ENCODE results near the gene SYT13.

DNA sequence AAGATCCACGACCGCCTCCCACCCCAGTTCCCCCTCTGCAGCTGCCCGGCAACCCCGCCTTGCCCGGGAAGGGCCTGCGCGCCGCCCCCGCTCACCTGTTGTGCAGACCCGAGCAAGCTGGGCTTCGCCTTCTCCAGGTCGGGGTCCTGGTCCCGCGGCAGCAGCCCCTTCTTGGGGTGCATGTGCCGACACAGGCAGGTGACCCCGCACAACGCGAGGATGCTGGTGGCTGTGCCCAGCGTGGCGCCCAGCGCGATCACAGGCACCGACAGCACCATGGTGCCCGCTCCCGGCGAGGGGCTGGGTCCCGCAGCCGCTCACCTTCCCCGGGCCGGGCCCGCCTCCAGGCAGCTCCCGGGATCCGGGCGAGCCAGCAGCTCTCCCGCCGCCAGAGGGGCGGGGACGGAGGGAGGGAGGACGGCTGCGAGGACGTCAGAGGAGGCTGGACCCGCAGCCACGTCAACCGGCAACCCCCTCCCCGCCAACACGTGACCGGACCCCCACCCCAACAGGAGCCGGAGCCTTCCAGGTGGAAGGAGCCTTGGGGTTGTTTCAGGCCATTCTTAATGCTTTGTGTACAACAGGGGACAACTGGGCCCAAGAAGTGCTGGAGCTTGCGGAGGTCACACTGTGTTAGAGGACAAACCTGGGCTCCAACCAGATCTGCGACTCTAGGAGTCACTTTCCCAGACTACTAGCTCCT, at the start of gene SYT13:
- no peak for TF ChIP-seq EP300 (IDR thresholded peaks at IDR 0.05; ENCODE audit: borderline replicate concordance)
- TF ChIP-seq, protein P1, sequence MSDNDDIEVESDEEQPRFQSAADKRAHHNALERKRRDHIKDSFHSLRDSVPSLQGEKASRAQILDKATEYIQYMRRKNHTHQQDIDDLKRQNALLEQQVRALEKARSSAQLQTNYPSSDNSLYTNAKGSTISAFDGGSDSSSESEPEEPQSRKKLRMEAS (IDR thresholded peaks at IDR 0.05) = no peak
- TF ChIP-seq, protein P2, sequence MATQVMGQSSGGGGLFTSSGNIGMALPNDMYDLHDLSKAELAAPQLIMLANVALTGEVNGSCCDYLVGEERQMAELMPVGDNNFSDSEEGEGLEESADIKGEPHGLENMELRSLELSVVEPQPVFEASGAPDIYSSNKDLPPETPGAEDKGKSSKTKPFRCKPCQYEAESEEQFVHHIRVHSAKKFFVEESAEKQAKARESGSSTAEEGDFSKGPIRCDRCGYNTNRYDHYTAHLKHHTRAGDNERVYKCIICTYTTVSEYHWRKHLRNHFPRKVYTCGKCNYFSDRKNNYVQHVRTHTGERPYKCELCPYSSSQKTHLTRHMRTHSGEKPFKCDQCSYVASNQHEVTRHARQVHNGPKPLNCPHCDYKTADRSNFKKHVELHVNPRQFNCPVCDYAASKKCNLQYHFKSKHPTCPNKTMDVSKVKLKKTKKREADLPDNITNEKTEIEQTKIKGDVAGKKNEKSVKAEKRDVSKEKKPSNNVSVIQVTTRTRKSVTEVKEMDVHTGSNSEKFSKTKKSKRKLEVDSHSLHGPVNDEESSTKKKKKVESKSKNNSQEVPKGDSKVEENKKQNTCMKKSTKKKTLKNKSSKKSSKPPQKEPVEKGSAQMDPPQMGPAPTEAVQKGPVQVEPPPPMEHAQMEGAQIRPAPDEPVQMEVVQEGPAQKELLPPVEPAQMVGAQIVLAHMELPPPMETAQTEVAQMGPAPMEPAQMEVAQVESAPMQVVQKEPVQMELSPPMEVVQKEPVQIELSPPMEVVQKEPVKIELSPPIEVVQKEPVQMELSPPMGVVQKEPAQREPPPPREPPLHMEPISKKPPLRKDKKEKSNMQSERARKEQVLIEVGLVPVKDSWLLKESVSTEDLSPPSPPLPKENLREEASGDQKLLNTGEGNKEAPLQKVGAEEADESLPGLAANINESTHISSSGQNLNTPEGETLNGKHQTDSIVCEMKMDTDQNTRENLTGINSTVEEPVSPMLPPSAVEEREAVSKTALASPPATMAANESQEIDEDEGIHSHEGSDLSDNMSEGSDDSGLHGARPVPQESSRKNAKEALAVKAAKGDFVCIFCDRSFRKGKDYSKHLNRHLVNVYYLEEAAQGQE (IDR thresholded peaks at IDR 0.05; ENCODE audit: low read depth) = no peak
- TF ChIP-seq NFIC (IDR thresholded peaks at IDR 0.05) = no peak
- TF ChIP-seq CEBPB (IDR thresholded peaks at IDR 0.05) = no peak
- TF ChIP-seq CREB1 (IDR thresholded peaks at IDR 0.05; ENCODE audit: low read depth) = no peak
- no peak for TF ChIP-seq TCF12 (IDR thresholded peaks at IDR 0.05; ENCODE audit: low read depth)
- no peak for TF ChIP-seq TAF1 (IDR thresholded peaks at IDR 0.05; ENCODE audit: low read depth)
- TF ChIP-seq TEAD4 (IDR thresholded peaks at IDR 0.05) = no peak
- TF ChIP-seq RAD21 (IDR thresholded peaks at IDR 0.05; ENCODE audit: low read depth) = no peak
- TF ChIP-seq YY1 (IDR thresholded peaks at IDR 0.05; ENCODE audit: low read depth) = no peak
- TF ChIP-seq EGR1 (IDR thresholded peaks at IDR 0.05) = peak; percentile 44; the same call in 1 of the 2 replicates
- TF ChIP-seq, protein P3, sequence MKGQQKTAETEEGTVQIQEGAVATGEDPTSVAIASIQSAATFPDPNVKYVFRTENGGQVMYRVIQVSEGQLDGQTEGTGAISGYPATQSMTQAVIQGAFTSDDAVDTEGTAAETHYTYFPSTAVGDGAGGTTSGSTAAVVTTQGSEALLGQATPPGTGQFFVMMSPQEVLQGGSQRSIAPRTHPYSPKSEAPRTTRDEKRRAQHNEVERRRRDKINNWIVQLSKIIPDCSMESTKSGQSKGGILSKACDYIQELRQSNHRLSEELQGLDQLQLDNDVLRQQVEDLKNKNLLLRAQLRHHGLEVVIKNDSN (IDR thresholded peaks at IDR 0.05) = peak; percentile 93

All from Ishikawa (cell line).